ENCODE data around the gene CUL9. TPM values are rescaled to one million over a fixed set of nuclear protein-coding genes. Genes with fewer than 3 reads are reported as not detected.

CUL9 gene
- total and polyA plus RNA-seq, 2 donors (not counting 1 experiment from before 2014, with no cell fraction given) = 6.7 to 32.2 TPM

- Histone ChIP-seq H3K4me1 (ENCODE audit: control insufficient read depth, extremely low read depth, insufficient read depth, low read length) (peaks cover 6% of the 10 kb centered on the region), H3K9me3 (ENCODE audit: control insufficient read depth, insufficient read depth, low read depth, low read length) (no peaks in the 10 kb centered on the region), H3K79me2 (ENCODE audit: control insufficient read depth, insufficient read depth, low read length) (peaks cover 3% of the 10 kb centered on the region), H2AFZ (ENCODE audit: low read length) (no peak overlapping the region), H4K20me1 (ENCODE audit: control insufficient read depth, extremely low read depth, insufficient read depth, low read length) (no peaks in the 10 kb centered on the region), H3K4me2 (ENCODE audit: extremely low read depth, insufficient read depth, low read length) (no peak overlapping the region), H3K9ac (ENCODE audit: insufficient read depth, low read length) (no peak overlapping the region), H3K27me3 (ENCODE audit: control insufficient read depth, insufficient read depth, low read length) (no peaks in the 10 kb centered on the region), H3K36me3 (ENCODE audit: control insufficient read depth, insufficient read depth, low read length) (peaks cover 31% of the 10 kb centered on the region), H3K27ac (ENCODE audit: insufficient read depth, low read length) (no peak overlapping the region), H3K4me3 (replicated peaks in 1 of 4; ENCODE audit: control extremely low read depth in 1 of 4, insufficient read depth in 1 of 4, low read depth in 3 of 4, low read length in 4 of 4) (no peak overlapping the region)
- DNase-seq (ENCODE audit: low read depth in 2 of 2) = no peak
- no peak for TF ChIP-seq EZH2 (IDR thresholded peaks at IDR 0.05; ENCODE audit: low read length, missing control alignments)
- TF ChIP-seq, protein P1, sequence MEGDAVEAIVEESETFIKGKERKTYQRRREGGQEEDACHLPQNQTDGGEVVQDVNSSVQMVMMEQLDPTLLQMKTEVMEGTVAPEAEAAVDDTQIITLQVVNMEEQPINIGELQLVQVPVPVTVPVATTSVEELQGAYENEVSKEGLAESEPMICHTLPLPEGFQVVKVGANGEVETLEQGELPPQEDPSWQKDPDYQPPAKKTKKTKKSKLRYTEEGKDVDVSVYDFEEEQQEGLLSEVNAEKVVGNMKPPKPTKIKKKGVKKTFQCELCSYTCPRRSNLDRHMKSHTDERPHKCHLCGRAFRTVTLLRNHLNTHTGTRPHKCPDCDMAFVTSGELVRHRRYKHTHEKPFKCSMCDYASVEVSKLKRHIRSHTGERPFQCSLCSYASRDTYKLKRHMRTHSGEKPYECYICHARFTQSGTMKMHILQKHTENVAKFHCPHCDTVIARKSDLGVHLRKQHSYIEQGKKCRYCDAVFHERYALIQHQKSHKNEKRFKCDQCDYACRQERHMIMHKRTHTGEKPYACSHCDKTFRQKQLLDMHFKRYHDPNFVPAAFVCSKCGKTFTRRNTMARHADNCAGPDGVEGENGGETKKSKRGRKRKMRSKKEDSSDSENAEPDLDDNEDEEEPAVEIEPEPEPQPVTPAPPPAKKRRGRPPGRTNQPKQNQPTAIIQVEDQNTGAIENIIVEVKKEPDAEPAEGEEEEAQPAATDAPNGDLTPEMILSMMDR (conservative IDR thresholded peaks at IDR 0.05 in 1 of 2, IDR thresholded peaks at IDR 0.05 in 1 of 2; ENCODE audit: low read depth in 1 of 2, low read length in 2 of 2) = no peak
These were observed 1.4 kb downstream of the CUL9 start for GRCh38 chr6:43183441-43183840.

- Histone ChIP-seq H3K27me3 (ENCODE audit: control insufficient read depth, insufficient read depth, low read length) (no peaks in the 10 kb centered on the region), H3K9me3 (ENCODE audit: control insufficient read depth, insufficient read depth, low read depth, low read length) (no peaks in the 10 kb centered on the region), H3K4me2 (ENCODE audit: extremely low read depth, insufficient read depth, low read length) (no peak overlapping the region), H4K20me1 (ENCODE audit: control insufficient read depth, extremely low read depth, insufficient read depth, low read length) (no peaks in the 10 kb centered on the region), H3K9ac (ENCODE audit: insufficient read depth, low read length) (no peak overlapping the region), H3K4me3 (replicated peaks in 1 of 4; ENCODE audit: control extremely low read depth in 1 of 4, insufficient read depth in 1 of 4, low read depth in 3 of 4, low read length in 4 of 4) (no peak overlapping the region), H3K4me1 (ENCODE audit: control insufficient read depth, extremely low read depth, insufficient read depth, low read length) (peaks cover 6% of the 10 kb centered on the region), H3K36me3 (ENCODE audit: control insufficient read depth, insufficient read depth, low read length) (peaks cover 26% of the 10 kb centered on the region), H2AFZ (ENCODE audit: low read length) (no peak overlapping the region), H3K79me2 (ENCODE audit: control insufficient read depth, insufficient read depth, low read length) (peaks cover 3% of the 10 kb centered on the region), H3K27ac (ENCODE audit: insufficient read depth, low read length) (no peak overlapping the region)
- no peak for DNase-seq (ENCODE audit: low read depth in 2 of 2)
- TF ChIP-seq EZH2 (IDR thresholded peaks at IDR 0.05; ENCODE audit: low read length, missing control alignments) = no peak
- TF ChIP-seq, protein P1 (conservative IDR thresholded peaks at IDR 0.05 in 1 of 2, IDR thresholded peaks at IDR 0.05 in 1 of 2; ENCODE audit: low read depth in 1 of 2, low read length in 2 of 2) = no peak
These were observed 2.4 kb downstream of the CUL9 start for GRCh38 chr6:43184268-43184985.

- no peak for DNase-seq (ENCODE audit: low read depth in 2 of 2)
- TF ChIP-seq, protein P1 (conservative IDR thresholded peaks at IDR 0.05 in 1 of 2, IDR thresholded peaks at IDR 0.05 in 1 of 2; ENCODE audit: low read depth in 1 of 2, low read length in 2 of 2) = no peak
- no peak for TF ChIP-seq EZH2 (IDR thresholded peaks at IDR 0.05; ENCODE audit: low read length, missing control alignments)
- peaks cover 24% of the 10 kb centered on the region for H3K36me3 ChIP-seq (ENCODE audit: control insufficient read depth, insufficient read depth, low read length)
These were observed 3.5 kb downstream of the CUL9 start for GRCh38 chr6:43185391-43185985.

More at GRCh38 chr6:43185391-43185985, 3.5 kb downstream of the CUL9 start:
- H3K9ac ChIP-seq (ENCODE audit: insufficient read depth, low read length) = no peak overlapping the region
- no peaks in the 10 kb centered on the region for H3K9me3 ChIP-seq (ENCODE audit: control insufficient read depth, insufficient read depth, low read depth, low read length)
- H3K4me2 ChIP-seq (ENCODE audit: extremely low read depth, insufficient read depth, low read length) = no peak overlapping the region
- peaks cover 6% of the 10 kb centered on the region for H3K4me1 ChIP-seq (ENCODE audit: control insufficient read depth, extremely low read depth, insufficient read depth, low read length)
- H3K27me3 ChIP-seq (ENCODE audit: control insufficient read depth, insufficient read depth, low read length) = no peaks in the 10 kb centered on the region
- H2AFZ ChIP-seq (ENCODE audit: low read length) = no peak overlapping the region
- H3K27ac ChIP-seq (ENCODE audit: insufficient read depth, low read length) = no peak overlapping the region
- H3K4me3 ChIP-seq (replicated peaks in 1 of 4; ENCODE audit: control extremely low read depth in 1 of 4, insufficient read depth in 1 of 4, low read depth in 3 of 4, low read length in 4 of 4) = no peak overlapping the region
- H3K79me2 ChIP-seq (ENCODE audit: control insufficient read depth, insufficient read depth, low read length) = peaks cover 3% of the 10 kb centered on the region
- no peaks in the 10 kb centered on the region for H4K20me1 ChIP-seq (ENCODE audit: control insufficient read depth, extremely low read depth, insufficient read depth, low read length)

Data from fibroblast of lung (primary cell).